Islet precursor cell (in vitro differentiated cells): ENCODE measurements around the gene CSNK1E.

Experiments used
- DNase-seq: peaks from one replicate; pipeline ENCODE4 v3.0.0-alpha.2; 2018

CSNK1E gene

DNA sequence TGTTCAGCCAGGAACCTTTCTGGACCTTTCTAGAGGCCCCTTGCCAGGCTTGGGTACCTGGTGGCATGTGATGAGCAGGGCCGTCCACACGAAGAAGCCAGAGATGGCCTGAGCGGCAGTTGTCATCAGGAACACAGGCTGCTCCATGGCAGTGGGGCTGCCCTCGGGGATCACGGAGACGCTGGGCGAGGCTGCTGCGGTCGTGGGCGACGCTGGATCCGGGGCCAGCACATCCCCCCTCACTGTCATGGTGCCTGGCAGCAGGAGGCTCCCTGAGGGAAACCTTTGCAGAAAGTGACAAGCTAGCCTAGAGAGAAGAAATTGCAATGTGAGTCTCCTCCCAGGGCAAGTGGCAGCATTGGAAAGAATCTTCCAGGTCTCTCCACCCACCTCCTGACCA lies 69.5 kb downstream of the CSNK1E start:
- no peak for DNase-seq

DNA sequence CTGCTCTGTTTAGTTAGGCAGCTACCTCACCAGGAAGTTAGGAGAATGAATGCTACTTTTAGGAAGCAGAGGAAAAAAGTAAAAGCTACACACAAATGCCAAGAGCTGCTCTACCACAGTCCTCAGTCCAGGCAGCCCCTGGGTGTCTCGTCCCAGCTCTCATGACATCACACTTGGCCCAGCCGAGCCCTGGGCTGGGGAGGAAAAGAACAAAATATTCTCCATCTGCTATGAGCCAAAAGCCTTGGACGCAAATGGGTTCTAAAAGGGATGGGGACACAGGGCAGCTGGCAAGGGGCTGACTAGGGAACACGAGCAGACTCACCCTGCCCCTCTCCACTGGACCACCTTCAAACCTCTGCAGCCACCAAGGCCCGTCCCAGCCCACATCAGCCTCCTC lies 70.5 kb downstream of the CSNK1E start:
- no peak for DNase-seq

DNA sequence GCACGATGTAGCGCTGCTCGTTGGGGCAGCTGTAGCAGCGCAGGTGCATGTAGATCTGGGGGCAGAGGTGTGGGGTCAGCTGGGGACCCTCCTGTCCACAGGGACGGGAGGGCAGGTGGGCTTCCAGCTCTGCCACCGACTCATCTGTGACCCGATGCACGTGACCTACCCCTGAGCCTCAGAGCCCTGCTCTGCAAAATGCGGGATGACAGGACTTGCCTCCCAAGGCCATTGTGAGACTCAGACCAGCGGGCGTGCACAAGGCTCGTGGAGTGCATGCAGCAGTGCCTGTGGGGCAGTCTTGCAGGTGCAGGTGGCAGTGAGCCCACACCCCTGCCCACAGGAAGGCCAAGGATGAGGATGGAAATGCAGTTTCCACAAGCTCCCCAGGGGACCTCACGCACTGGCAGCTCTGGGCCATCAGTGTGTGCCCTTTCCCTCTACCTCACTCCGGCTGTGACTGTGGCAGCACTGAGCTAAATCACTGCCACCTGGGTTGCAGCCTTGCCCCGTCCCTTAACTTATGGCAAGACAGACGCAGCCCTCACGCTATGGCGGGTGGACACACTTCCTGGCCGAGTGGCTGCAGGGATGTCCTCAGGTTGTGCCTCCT lies 71.1 kb downstream of the CSNK1E start:
- no peak for DNase-seq

DNA sequence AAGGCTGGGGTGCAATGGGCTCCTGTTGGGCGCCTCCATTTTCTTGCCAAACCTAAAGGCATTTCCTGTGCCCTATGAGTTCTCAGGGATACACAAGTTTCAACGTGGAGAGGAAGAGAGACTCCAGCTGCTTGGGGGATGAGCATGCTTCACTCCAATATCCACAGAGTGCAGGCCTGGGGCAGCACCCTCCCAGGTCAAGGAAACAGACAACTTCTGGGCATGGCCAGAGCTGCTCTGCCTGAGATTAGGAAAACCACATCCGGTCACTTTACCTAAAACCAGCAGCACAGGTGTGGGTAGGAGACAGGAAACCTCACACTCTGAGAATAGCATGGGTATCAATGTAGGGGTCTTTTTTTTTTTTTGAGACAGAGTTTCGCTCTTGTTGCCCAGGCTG lies 73.1 kb downstream of the CSNK1E start:
- DNase-seq, result no peak

DNA sequence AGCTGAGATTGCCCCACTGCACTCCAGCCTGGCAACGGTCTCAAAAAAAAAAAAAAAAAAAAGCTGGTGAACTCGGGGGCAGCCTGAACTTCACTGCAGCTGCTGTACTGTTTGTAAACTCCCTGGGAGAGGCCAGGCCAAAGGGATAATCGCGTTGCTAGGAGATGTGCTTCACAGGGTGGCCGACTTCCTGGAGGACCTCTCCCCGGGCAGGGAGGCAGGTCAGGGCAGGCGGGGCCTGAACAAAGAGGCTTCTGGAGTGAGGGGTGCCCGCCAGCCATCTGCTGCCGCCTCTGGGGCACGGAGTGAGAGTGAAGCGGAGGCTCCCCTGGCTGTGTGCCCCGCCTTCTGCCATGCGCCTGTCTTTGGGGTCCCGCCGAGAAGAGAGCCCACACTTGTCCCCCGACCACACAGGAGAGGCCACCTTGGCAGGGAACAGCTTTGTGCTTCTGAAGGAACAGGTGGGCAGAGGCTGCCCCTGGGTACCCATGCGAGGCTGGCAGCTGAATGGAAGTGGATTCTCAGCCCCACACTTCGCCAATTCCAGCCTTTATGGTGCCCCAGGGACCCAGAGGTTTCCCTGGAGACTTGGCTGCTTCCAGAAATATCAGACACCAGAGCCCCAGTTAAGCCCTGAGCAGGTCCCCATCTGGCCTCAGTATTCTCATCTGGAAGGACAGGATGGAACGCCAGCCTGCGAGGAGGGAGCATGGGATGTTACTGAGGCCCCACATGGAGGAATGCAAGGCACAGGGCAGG lies 74.0 kb downstream of the CSNK1E start:
- DNase-seq, result no peak

DNA sequence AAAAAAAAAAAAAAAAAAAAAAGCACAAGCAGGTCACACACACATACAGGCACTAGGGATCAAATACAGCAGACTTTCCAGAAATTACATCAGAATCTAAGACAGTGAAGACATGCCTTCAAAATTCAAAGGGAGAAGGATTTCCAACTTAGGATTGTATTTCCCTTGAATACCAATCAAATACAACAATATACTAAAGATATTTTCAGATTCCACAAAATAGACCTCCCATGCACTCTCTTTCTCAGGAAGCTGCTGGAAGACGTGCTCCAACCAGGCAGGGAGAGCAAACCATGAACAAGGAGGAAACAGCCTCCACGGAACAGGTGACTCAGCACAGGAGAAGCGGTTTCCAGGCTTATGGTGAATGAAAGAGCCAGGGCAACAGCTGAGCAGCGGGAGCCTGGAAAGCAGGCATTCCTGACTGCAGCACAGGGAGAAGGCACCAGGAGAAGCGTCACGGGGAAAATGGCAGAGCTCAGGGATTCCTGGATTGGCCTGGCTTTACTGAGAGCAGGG lies 76.4 kb downstream of the CSNK1E start:
- DNase-seq, result peak; percentile 96
